GM19240 (cell line): Measurements from ENCODE around the gene MAP2K4.

Source experiments
- DNase-seq: peaks from one replicate; pipeline ENCODE4 v3.0.0; 2011; ENCODE audit warnings: low spot score; ENCODE audit not compliant: insufficient read length

Gene MAP2K4

DNA sequence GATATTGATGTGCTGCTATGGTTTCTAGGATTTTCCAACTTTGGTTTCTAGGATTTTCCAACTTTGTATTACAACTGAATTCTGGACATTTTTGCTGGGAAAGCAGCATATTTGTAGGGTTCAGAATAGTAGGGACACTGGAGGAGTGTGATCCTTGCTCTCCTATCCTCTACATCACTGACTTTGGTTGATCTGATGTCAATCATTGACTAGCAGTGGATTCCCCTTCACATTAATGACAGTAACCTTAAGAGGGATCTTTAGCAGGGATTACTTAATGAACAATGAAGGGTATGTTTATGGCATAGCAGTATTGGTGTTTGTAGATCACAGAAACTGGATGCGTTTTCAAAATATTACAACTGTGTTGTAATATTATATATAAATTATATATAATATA is 67.4 kb downstream of the MAP2K4 start:
- DNase-seq = no peak

GRCh38 chr17:12089809-12090384 is 69.2 kb downstream of the MAP2K4 start:
- DNase-seq = no peak

GRCh38 chr17:12094336-12094735 is 73.7 kb downstream of the MAP2K4 start:
- DNase-seq = no peak

DNA sequence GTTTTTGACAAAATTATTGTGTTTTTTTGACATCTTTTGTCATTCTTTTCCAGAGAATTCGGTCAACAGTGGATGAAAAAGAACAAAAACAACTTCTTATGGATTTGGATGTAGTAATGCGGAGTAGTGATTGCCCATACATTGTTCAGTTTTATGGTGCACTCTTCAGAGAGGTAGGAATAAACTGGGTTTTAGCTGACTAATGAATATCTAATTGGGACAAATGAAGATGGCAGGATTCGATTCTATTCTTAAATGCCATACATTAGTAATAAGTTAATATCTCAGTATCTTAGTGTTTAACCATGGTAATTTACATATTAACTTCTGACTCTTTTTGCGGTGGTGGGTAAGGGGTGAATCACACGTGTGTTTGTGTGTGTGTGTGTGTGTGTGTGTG is 74.8 kb downstream of the MAP2K4 start:
- no peak for DNase-seq

GRCh38 chr17:12097326-12097725 is 76.6 kb downstream of the MAP2K4 start:
- DNase-seq = no peak

DNA sequence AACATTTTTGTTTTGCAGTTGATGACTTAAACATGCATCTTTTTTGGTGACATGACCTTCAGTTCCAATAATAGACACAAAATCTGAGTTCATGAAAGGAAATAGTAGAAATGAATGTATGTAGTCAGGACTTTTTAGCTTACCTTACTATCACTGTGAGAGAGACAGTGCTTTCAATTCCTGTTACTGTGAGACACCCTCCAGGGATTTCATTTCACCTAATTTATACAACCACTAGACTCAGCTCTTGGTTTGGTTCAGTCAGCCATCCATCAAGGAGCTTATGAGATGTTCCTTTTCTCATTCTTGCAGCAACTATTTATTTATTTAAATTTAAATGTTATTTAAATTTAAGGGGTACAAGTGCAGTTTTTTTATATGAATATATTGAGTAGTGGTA is 77.9 kb downstream of the MAP2K4 start:
- DNase-seq = no peak

DNA sequence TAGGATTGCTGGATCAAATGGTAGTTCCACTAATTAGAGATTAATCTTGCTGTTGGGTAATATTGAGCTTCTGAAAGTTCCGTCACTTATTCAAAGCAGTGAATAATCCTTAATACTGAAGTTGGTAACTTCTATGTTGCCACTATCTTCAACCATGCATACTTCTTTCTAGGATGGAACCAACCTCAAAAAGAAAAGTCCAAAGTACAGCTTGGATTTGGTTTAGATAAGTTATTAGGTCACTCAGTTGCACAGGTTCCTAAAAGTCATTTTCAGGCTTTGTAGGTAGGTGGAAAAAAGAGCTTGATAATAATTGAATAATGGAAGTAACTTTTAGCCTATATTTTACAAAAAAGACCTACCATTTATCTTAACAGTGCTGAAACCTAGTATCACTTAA is 78.7 kb downstream of the MAP2K4 start:
- DNase-seq = no peak

GRCh38 chr17:12104831-12105230 is 84.2 kb downstream of the MAP2K4 start:
- DNase-seq = no peak

DNA sequence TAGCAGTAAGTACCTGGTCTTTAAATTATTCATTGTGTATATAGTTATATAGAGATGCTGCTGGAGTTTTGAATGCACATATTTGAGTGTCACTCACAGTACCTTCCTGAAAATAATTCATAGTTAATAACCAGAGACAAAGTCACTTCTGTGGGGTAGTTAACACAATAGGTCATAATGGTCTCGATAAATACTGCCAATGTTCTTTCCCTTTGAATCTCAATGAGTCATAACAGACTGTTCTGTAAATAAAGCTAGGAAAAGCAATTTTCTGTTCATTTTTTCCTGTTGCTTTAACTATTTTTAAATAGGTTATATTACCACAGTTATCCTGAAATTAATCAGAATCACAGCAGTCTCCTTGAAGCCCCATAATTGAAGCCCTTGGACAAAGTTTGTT is 87.2 kb downstream of the MAP2K4 start:
- no peak for DNase-seq

DNA sequence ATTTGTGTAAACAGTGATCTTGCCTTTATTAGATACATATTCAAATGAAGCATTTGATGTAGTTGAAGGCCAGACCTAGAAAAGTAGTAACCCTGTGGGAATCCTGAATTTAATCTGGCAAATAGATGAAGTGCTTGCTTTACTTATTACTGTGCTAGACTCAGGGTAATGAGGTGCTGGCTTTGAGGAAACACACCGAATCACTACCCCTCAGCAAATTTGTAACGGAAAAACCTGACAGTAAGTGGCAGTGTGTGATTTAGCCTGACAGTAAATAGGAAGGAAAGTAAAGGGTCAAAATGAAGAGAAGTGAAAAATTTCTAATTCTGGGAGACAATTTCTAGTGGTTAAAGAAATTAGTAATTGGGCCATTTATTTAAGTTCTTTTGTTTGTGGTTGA is 90.2 kb downstream of the MAP2K4 start:
- no peak for DNase-seq

- DNase-seq = no peak
Observed at GRCh38 chr17:12113156-12113555, 92.5 kb downstream of the MAP2K4 start.

DNA sequence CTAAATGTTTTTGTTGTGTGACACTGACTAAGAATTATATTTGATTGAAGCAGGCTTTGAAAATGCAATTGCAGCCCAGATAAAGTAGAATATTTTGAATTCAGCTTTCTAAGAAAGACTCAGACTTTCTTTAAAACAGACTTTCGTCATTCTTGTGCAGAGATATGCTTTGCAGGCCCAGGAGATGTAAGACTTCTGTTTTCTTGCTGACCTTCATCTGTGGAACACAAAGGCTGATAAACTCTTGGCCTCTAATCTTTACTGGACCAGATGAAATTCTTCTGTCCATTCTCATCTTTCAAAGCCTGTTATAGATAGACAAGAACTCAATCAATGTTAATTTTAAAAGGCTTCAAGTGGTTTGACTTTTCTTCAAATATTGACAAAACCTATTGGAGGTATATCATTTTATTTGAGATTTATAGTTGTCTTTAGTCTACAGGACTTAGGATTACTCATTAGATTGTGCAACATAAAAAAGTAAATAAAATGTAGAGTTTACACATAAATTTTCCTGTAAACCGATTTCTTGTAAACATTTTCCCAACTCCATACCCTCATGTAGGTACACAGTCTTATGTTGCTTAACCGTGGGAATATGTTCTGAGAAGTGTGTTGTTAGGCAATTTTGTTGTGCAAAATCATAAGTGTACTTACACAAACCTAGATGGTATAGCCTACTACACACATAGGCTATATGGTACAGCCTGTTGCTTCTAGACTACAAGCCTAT is 94.2 kb downstream of the MAP2K4 start:
- no peak for DNase-seq

- DNase-seq = no peak
Observed at GRCh38 chr17:12116143-12116542, 95.5 kb downstream of the MAP2K4 start.

DNA sequence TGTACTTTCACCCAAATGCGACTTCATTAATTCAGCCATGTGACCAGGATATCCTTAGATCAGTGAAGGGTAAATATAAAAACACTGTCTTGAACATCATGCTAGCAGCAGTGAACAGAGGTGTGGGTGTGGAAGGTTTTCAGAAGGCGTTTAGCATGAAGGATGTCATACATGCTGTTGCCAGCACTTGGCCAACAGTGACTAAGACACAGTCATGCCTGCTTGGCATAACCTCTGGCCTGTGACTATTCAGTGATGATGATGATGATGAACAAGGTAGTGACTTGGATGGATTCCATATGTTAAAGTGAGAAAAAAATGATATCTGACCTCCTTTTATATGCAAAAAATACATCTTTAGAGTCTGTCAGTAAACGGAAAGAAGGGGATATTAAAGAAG is 97.9 kb downstream of the MAP2K4 start:
- no peak for DNase-seq

DNA sequence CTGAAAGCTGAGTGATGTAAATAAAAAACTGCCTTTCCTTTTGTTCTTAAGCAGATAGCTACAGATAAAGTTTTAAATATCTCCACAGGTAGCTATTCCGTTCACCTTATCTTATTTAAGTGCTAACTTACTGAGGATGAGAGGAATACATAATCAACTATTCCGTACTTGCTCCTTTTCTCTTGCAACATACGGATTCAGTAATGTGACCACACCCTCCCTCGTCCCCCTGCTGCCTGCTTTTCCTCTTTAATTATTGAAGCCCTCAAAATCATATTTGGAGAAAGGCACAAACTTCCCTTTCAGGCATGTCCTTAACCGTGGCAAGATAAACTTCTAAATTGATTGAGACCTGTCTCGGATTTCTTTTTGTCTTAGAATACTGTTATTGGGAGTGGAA is 101.4 kb downstream of the MAP2K4 start:
- DNase-seq = no peak

DNA sequence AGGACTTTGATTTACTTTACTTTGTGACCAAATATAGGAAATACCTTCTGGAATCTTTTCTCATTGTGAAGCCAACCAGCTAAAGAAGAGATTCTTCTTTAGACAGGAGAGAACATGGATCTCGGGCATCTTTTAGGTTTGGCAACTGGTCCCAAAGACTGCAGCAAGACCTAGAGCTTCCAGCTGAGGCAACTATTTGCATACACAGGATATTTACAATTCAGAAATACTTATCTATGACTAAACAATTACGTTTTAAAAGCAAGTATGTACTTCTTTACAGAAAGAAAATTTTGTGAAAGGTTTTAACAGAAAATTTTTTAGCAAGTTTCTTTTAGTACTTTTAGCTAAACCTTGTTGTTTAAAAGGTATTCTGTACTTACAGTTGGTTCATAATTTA is 106.5 kb downstream of the MAP2K4 start:
- no peak for DNase-seq

GRCh38 chr17:12127667-12128066 is 107.0 kb downstream of the MAP2K4 start:
- no peak for DNase-seq

GRCh38 chr17:12128946-12129345 is 108.3 kb downstream of the MAP2K4 start:
- DNase-seq = no peak

- DNase-seq = no peak
Observed at GRCh38 chr17:12133183-12133582, 112.5 kb downstream of the MAP2K4 start.

- DNase-seq = no peak
Observed at GRCh38 chr17:12134101-12134500, 113.4 kb downstream of the MAP2K4 start.

DNA sequence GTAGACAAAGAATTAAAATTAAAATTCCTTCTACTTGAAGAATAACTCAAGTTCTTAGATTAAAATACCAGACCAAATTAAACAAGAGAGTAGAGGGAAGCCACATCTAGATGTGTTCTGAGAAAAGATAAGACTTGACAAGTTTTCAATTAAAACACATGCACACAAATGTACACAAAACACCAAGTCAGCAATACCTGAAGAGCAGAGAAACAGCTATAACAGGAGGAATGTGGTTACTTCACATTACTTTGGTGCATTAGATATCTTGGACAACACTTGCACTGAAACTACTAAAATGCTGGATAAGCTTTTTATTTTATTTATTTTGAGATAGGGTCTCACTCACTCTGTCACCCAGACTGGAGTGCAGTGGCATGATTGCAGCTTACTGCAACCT is 113.9 kb downstream of the MAP2K4 start:
- DNase-seq = no peak

DNA sequence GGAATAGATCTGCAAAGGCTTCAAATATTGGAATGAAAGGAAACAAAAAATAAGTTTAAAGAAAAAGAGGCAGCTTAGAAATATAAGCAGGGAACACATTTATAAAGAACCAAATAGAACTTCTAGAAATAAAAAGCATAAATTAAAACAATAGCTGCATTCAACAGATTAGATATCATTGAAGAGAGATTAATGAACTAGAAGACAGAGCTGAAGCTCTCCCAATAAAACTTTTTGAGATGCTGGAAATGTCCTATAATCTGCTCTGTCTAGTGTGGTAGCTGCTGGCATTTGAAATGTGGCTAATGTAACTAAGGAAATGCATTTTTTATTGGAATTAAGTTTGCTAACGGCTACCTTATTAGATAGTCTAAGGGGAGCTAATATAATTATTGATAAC is 115.6 kb downstream of the MAP2K4 start:
- no peak for DNase-seq

DNA sequence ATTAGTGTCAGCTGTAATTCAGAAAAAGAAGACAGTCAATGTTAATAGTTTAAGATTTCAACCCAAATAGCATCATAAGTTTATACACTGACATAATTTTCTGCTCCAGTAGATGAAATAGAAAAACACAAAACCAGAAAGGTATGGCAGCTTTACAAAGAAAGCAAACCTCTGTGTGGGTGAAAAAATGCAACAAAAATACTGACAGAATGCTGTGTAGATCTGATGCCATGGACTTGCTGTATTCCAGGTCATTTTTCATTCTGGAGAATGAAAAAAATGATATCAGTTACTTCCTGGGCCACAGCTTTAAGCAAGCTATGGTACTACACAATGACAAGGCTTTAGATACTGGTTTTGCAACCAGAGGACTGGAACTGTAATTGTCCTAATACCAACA is 116.0 kb downstream of the MAP2K4 start:
- DNase-seq = no peak
